NOMO-1 treated with DMSO at 0.1 percent for 48 hours (cell line): ENCODE data around the gene SYPL1.
A peak's percentile ranks its signal among the peaks of the same experiment; 100 is the strongest.

Experiments
- DNase-seq: peaks from one replicate; lab custom pipeline; 2025; ENCODE audit not compliant: unreplicated experiment; lab: John Stamatoyannopoulos, UW

Gene SYPL1

GRCh38 chr7:106068538-106068961, 43.6 kb downstream of the SYPL1 start:
- no peak for DNase-seq

- no peak for DNase-seq
Observed at GRCh38 chr7:106067678-106068077, 44.4 kb downstream of the SYPL1 start.

GRCh38 chr7:106065575-106066500, 46.3 kb downstream of the SYPL1 start:
- DNase-seq = no peak

- no peak for DNase-seq
Observed at GRCh38 chr7:106064771-106065574, 47.1 kb downstream of the SYPL1 start.

- DNase-seq = no peak
Observed at GRCh38 chr7:106064316-106064715, 47.8 kb downstream of the SYPL1 start.

- DNase-seq = no peak
Observed at GRCh38 chr7:106063692-106064091, 48.4 kb downstream of the SYPL1 start.

GRCh38 chr7:106063024-106063423, 49.1 kb downstream of the SYPL1 start:
- no peak for DNase-seq

- DNase-seq = no peak
Observed at GRCh38 chr7:106062521-106062931, 49.6 kb downstream of the SYPL1 start.

- no peak for DNase-seq
Observed at GRCh38 chr7:106062006-106062405, 50.1 kb downstream of the SYPL1 start.

GRCh38 chr7:106061301-106061979, 50.7 kb downstream of the SYPL1 start:
- DNase-seq = no peak

- DNase-seq = no peak
Observed at GRCh38 chr7:106060394-106060920, 51.7 kb downstream of the SYPL1 start.

- peak; percentile 20 for DNase-seq
Observed at GRCh38 chr7:106059556-106059955, 52.6 kb downstream of the SYPL1 start.

- no peak for DNase-seq
Observed at GRCh38 chr7:106058928-106059324, 53.2 kb downstream of the SYPL1 start.

GRCh38 chr7:106057962-106058927, 53.9 kb downstream of the SYPL1 start:
- DNase-seq = no peak

- no peak for DNase-seq
Observed at GRCh38 chr7:106057204-106057961, 54.7 kb downstream of the SYPL1 start.

- peak; percentile 29 for DNase-seq
Observed at GRCh38 chr7:106056513-106057203, 55.5 kb downstream of the SYPL1 start.

GRCh38 chr7:106054971-106055532, 57.1 kb downstream of the SYPL1 start:
- DNase-seq = no peak

- no peak for DNase-seq
Observed at GRCh38 chr7:106054156-106054910, 57.8 kb downstream of the SYPL1 start.
